Liver (tissue), 9 donors: Measurements from ENCODE around the gene WDR1. TPM values are rescaled to one million over a fixed set of nuclear protein-coding genes. Genes with fewer than 3 reads are reported as not detected.

Source experiments
- DNase-seq: peaks from one replicate; pipeline ENCODE4 v3.0.0-alpha.2; 2017; ENCODE audit warnings: low spot score
- H3K27ac ChIP-seq, 2 donors: one replicate each; pipeline ENCODE4 v1.7.0; 2013; ENCODE audit warnings: inconsistent platforms in 2 of 2, low read length in 2 of 2, control low read depth in 1 of 2, low read depth in 1 of 2, mild to moderate bottlenecking in 1 of 2
- H3K27me3 ChIP-seq, 4 donors: one replicate each; pipeline versions ENCODE4 v1.6.1 to v1.7.0; 2013; ENCODE audit warnings: low read length in 3 of 4, inconsistent platforms in 1 of 4, mild to moderate bottlenecking in 1 of 4, moderate library complexity in 1 of 4; ENCODE audit not compliant: control insufficient read depth in 4 of 4, insufficient read depth in 4 of 4
- H3K36me3 ChIP-seq, 4 donors: one replicate each; pipeline versions ENCODE4 v1.6.1 to v1.7.0; 2013; ENCODE audit warnings: low read length in 3 of 4, mild to moderate bottlenecking in 3 of 4, low read depth in 1 of 4, moderate library complexity in 1 of 4; ENCODE audit not compliant: control insufficient read depth in 4 of 4, insufficient read depth in 3 of 4
- H3K4me1 ChIP-seq, 4 donors: one replicate each; pipeline versions ENCODE4 v1.6.1 to v1.7.0; 2013; ENCODE audit warnings: low read length in 3 of 4, mild to moderate bottlenecking in 3 of 4, moderate library complexity in 1 of 4; ENCODE audit not compliant: control insufficient read depth in 4 of 4, insufficient read depth in 4 of 4
- H3K4me3 ChIP-seq, 3 donors: one replicate each; pipeline versions ENCODE4 v1.6.1 to v1.7.0; 2013; ENCODE audit warnings: low read length in 3 of 3, control low read depth in 1 of 3, low read depth in 1 of 3, mild to moderate bottlenecking in 1 of 3
- H3K9ac ChIP-seq, 2 donors: one replicate each; pipeline ENCODE4 v1.7.0; 2013; ENCODE audit warnings: low read length in 2 of 2, mild to moderate bottlenecking in 2 of 2, moderate library complexity in 2 of 2, control low read depth in 1 of 2, low read depth in 1 of 2
- H3K9me3 ChIP-seq, 4 donors: one replicate each; pipeline versions ENCODE4 v1.6.1 to v1.7.0; 2013; ENCODE audit warnings: low read length in 3 of 4; ENCODE audit not compliant: control insufficient read depth in 4 of 4
- ATF3 ChIP-seq: IDR thresholded peaks from 2 replicates; pipeline ENCODE4 v1.6.1; 2016; ENCODE audit warnings: antibody characterized with exemption
- CTCF ChIP-seq: fragments of 150-350 bp; IDR thresholded peaks from 2 replicates; pipeline ENCODE4 v1.5.1; 2017; ENCODE audit warnings: improper control_type of control experiment, low read depth, low read length; ENCODE audit not compliant: missing input control
- EGR1 ChIP-seq, 2 donors: IDR thresholded peaks; 2 replicates each; pipeline ENCODE4 v1.6.1; 2016 to 2018; ENCODE audit warnings: antibody characterized with exemption in 2 of 2, low read depth in 2 of 2
- FOXA1 ChIP-seq: IDR thresholded peaks from 2 replicates; pipeline ENCODE4 v1.6.1; 2016; ENCODE audit warnings: antibody characterized with exemption
- FOXA2 ChIP-seq: IDR thresholded peaks from 2 replicates; pipeline ENCODE4 v1.6.1; 2016; ENCODE audit warnings: antibody characterized with exemption
- GABPA ChIP-seq, 2 donors: IDR thresholded peaks in 1 of 2; conservative IDR thresholded peaks in 1 of 2; 2 replicates each; pipeline ENCODE4 v1.6.1; 2016; ENCODE audit warnings: antibody characterized with exemption in 2 of 2, mild to moderate bottlenecking in 1 of 2, moderate library complexity in 1 of 2
- HNF4A ChIP-seq, 2 donors: conservative IDR thresholded peaks; 2 replicates each; pipeline ENCODE4 v1.6.1; 2016; ENCODE audit warnings: antibody characterized with exemption in 2 of 2, mild to moderate bottlenecking in 2 of 2
- HNF4G ChIP-seq: IDR thresholded peaks from 2 replicates; pipeline ENCODE4 v1.6.1; 2016; ENCODE audit warnings: antibody characterized with exemption
- JUND ChIP-seq, 2 donors: IDR thresholded peaks; 2 replicates each; pipeline ENCODE4 v1.6.1; 2016; ENCODE audit warnings: antibody characterized with exemption in 2 of 2
- RAD21 ChIP-seq, 2 donors: IDR thresholded peaks; 2 replicates each; pipeline ENCODE4 v1.6.1; 2016; ENCODE audit warnings: antibody characterized with exemption in 2 of 2, mild to moderate bottlenecking in 2 of 2
- RXRA ChIP-seq, 2 donors: IDR thresholded peaks; 2 replicates each; pipeline ENCODE4 v1.6.1; 2017 to 2018; ENCODE audit warnings: antibody characterized with exemption in 2 of 2, mild to moderate bottlenecking in 1 of 2
- SP1 ChIP-seq: IDR thresholded peaks from 2 replicates; pipeline ENCODE4 v1.6.1; 2018; ENCODE audit warnings: antibody characterized with exemption, mild to moderate bottlenecking
- YY1 ChIP-seq: IDR thresholded peaks from 2 replicates; pipeline ENCODE4 v1.6.1; 2016; ENCODE audit warnings: antibody characterized with exemption, mild to moderate bottlenecking
- WGBS: extraction: QIAGEN DNeasy Blood & Tissue Kit; methylation state at CpG from one replicate; pipeline ENCODE4 v1.1.7; 2013; 5-methylcytosine and 5-hydroxymethylcytosine counted together
- polyA plus RNA-seq, 2 donors: library from polyadenylated mRNA; stranded (reverse) in 1 of 2; unstranded in 1 of 2; fragments of 200-250 nt in 1 of 2; fragments of >200 nt in 1 of 2; fragmentation: Nextera tagmentation in 1 of 2; extraction: Ambion mirVana in 1 of 2; gene quantifications; one replicate each; pipeline versions ENCODE4 v1.2.1 to v1.2.3, GENCODE V29; 2013 to 2015
- total RNA-seq, 2 donors: library from RNA; depleted of rRNA; stranded (reverse); fragments of >200 nt; gene quantifications; one replicate each; pipeline ENCODE4 v1.2.3, GENCODE V29; 2014
- TF ChIP-seq, protein P1 (sequence below): IDR thresholded peaks from 2 replicates; pipeline ENCODE4 v1.6.1; 2016; ENCODE audit warnings: antibody characterized with exemption
- TF ChIP-seq, protein P2 (sequence below): IDR thresholded peaks from 2 replicates; pipeline ENCODE4 v1.6.1; 2016; ENCODE audit warnings: antibody characterized with exemption, mild to moderate bottlenecking
- donor health status: healthy.
- donor health status: healthy.
- donor health status: healthy.
- donor health status: healthy.
- donor health status: healthy.

Gene WDR1
- total and polyA plus RNA-seq, 4 donors = 31.1 to 97.4 (median 65.7) TPM

DNA sequence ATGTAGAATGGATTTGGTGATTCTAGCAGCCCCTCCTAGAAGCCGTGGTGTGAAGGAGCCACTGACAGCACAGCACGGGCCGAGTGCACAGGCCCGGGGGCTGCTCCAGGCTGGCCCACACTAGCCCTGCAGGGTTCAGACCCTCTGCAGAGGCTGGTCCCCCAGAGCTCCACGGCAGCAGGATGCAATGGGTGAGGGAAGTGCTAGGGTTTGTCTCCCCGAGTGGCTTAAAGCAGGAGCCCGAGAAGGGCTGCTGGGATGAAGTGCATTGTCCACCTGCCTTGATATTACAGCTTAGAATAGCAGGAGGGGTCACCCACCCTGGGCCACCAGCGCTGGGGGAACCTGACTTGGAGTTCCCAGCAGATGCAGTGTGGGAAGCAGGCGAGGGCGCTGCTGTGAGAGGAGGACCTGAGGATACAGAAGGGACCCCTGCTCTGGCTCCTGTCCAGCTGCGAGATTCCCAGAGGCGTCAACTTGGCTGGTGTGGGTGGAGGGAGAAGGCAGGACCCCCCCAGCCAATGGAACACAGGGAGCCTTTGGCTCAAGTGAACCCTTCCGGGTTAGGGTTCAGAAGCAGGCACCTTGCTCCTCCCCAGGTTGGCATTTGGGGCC, 30.0 kb downstream of the WDR1 start:
- Histone ChIP-seq H3K9me3 (no peaks in the 10 kb centered on the region), H3K4me3 (no peak overlapping the region), H3K27me3 (no peaks in the 10 kb centered on the region), H3K36me3 (peaks cover 41 to 84% (median 66%) of the 10 kb centered on the region in 4 donors), H3K27ac (no peak overlapping the region), H3K4me1 (peaks cover 2 to 12% (median 6%) of the 10 kb centered on the region in 4 donors), H3K9ac (no peak overlapping the region)
- WGBS = 96% methylated on average over 13 of the region's 13 CpGs
- TF ChIP-seq RAD21 (IDR thresholded peaks at IDR 0.05) (no peak), ATF3 (no peak), RXRA (IDR thresholded peaks at IDR 0.05) (no peak), JUND (IDR thresholded peaks at IDR 0.05) (no peak), GABPA (IDR thresholded peaks at IDR 0.05 in 1 of 2, conservative IDR thresholded peaks at IDR 0.05 in 1 of 2) (no peak), HNF4G (no peak), YY1 (no peak), CTCF (no peak), SP1 (no peak), FOXA1 (no peak), EGR1 (IDR thresholded peaks at IDR 0.05; ENCODE audit: low read depth in 2 of 2) (no peak), FOXA2 (no peak), HNF4A (conservative IDR thresholded peaks at IDR 0.05) (no peak)
- TF ChIP-seq, protein P1, sequence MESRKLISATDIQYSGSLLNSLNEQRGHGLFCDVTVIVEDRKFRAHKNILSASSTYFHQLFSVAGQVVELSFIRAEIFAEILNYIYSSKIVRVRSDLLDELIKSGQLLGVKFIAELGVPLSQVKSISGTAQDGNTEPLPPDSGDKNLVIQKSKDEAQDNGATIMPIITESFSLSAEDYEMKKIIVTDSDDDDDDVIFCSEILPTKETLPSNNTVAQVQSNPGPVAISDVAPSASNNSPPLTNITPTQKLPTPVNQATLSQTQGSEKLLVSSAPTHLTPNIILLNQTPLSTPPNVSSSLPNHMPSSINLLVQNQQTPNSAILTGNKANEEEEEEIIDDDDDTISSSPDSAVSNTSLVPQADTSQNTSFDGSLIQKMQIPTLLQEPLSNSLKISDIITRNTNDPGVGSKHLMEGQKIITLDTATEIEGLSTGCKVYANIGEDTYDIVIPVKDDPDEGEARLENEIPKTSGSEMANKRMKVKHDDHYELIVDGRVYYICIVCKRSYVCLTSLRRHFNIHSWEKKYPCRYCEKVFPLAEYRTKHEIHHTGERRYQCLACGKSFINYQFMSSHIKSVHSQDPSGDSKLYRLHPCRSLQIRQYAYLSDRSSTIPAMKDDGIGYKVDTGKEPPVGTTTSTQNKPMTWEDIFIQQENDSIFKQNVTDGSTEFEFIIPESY = no peak
- TF ChIP-seq, protein P2, sequence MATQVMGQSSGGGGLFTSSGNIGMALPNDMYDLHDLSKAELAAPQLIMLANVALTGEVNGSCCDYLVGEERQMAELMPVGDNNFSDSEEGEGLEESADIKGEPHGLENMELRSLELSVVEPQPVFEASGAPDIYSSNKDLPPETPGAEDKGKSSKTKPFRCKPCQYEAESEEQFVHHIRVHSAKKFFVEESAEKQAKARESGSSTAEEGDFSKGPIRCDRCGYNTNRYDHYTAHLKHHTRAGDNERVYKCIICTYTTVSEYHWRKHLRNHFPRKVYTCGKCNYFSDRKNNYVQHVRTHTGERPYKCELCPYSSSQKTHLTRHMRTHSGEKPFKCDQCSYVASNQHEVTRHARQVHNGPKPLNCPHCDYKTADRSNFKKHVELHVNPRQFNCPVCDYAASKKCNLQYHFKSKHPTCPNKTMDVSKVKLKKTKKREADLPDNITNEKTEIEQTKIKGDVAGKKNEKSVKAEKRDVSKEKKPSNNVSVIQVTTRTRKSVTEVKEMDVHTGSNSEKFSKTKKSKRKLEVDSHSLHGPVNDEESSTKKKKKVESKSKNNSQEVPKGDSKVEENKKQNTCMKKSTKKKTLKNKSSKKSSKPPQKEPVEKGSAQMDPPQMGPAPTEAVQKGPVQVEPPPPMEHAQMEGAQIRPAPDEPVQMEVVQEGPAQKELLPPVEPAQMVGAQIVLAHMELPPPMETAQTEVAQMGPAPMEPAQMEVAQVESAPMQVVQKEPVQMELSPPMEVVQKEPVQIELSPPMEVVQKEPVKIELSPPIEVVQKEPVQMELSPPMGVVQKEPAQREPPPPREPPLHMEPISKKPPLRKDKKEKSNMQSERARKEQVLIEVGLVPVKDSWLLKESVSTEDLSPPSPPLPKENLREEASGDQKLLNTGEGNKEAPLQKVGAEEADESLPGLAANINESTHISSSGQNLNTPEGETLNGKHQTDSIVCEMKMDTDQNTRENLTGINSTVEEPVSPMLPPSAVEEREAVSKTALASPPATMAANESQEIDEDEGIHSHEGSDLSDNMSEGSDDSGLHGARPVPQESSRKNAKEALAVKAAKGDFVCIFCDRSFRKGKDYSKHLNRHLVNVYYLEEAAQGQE = no peak
- DNase-seq = no peak
